ENCODE measurements around the gene ASTN2. TPM values are rescaled to one million over a fixed set of nuclear protein-coding genes. Genes with fewer than 3 reads are reported as not detected.

The ASTN2 gene
- total and polyA plus RNA-seq, 2 experiments from 2014 or later, result 7.0 to 24.6 TPM

DNA sequence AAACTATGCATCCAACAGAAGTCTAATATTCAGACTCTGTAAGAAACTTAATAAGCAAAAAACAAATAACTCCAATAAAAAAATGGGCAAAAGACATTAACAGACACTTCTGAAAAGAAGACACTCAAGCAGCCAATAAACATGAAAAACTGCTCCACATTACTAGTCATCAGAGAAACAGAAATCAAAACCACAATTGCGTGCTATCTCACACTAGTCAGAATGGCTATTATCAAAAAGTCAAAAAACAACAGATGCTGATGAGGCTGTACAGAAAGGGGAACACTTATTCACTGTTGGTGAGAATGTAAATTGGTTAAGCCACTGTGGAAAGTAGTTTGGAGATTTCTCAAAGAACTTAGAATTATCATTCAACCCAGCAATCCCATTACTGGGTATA lies 829.0 kb downstream of the ASTN2 start (continued):
- TF ChIP-seq JUNB (IDR thresholded peaks at IDR 0.05; ENCODE audit: unreplicated experiment), result no peak

DNA sequence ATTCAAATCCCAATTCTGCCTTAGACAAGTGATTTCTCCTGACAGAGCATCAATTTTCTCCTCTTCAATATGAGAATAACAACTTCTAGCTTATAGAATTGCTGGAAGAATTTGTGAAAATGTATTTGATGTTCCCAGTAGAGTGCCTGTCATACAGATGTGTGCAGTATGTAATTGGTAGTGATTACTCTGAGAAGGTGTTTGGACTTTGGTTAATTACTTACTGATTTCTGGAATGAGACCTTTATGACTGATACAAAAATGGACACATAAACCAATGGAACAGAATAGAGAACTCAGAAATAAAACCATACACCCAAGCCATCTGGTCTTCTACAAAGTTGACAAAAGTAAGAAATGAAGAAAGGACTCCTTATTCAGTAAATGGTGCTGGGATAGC lies 829.7 kb downstream of the ASTN2 start:
- H3K27me3 Mint-ChIP-seq (ENCODE audit: insufficient read depth, low read depth, poor library complexity), result no peaks in the 10 kb centered on the region
- peaks cover 16% of the 10 kb centered on the region; the same call in 2 of the 3 replicates for H3K36me3 Mint-ChIP-seq (ENCODE audit: low read depth)
- Histone ChIP-seq H3K9me2 (ENCODE audit: insufficient read depth) (no peaks in the 10 kb centered on the region; the same call in 1 of the 2 replicates), H3F3A (replicated peaks; ENCODE audit: low read depth) (no peaks in the 10 kb centered on the region), H2AFZ (no peak overlapping the region), H3K4me3 (no peak overlapping the region), H3K79me2 (replicated peaks; ENCODE audit: insufficient read depth) (no peaks in the 10 kb centered on the region), H3K36me3 (ENCODE audit: insufficient read depth) (no peaks in the 10 kb centered on the region), H3K4me1 (ENCODE audit: insufficient read depth) (no peaks in the 10 kb centered on the region), H3K27me3 (ENCODE audit: insufficient read depth) (no peaks in the 10 kb centered on the region), H3K27ac (ENCODE audit: low read depth) (no peak overlapping the region), H3K4me2 (no peak overlapping the region), H4K20me1 (replicated peaks; ENCODE audit: insufficient read depth) (no peaks in the 10 kb centered on the region)
- no peak overlapping the region for H3K27ac Mint-ChIP-seq
- peaks cover 6% of the 10 kb centered on the region; the same call in 2 of the 3 replicates for H3K4me1 Mint-ChIP-seq
- DNase-seq (ENCODE audit: low spot score) (no peak), ATAC-seq (no peak)
- no peak overlapping the region for H3K4me3 Mint-ChIP-seq
- TF ChIP-seq, protein P1, sequence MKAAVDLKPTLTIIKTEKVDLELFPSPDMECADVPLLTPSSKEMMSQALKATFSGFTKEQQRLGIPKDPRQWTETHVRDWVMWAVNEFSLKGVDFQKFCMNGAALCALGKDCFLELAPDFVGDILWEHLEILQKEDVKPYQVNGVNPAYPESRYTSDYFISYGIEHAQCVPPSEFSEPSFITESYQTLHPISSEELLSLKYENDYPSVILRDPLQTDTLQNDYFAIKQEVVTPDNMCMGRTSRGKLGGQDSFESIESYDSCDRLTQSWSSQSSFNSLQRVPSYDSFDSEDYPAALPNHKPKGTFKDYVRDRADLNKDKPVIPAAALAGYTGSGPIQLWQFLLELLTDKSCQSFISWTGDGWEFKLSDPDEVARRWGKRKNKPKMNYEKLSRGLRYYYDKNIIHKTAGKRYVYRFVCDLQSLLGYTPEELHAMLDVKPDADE (IDR thresholded peaks at IDR 0.05), result no peak
- H3K9me3 Mint-ChIP-seq, result peaks cover 19% of the 10 kb centered on the region; the same call in 2 of the 3 replicates

DNA sequence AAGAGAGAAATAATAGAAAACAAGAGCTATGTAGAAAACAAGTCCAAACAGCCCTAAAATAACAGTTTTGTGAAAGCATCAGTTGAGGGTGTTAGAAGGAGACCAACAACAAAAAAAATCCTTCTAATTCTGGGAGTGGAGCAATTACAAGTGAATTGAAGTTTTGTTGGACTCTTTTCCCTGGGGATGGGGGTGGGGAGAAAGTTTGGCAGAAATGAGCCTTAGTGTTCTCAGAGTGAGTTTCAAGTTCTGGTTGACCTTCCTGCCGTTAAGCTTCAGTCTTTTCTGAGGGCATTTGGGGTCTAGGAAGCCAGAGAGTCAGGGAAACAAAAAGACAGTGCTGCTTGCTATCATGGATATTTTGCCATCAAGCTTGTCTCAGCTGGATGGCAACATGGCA lies 834.0 kb downstream of the ASTN2 start:
- Histone ChIP-seq H2AFZ (no peak overlapping the region), H4K20me1 (replicated peaks; ENCODE audit: insufficient read depth) (no peaks in the 10 kb centered on the region; the same call in 1 of the 2 replicates), H3K9me2 (ENCODE audit: insufficient read depth) (no peaks in the 10 kb centered on the region), H3F3A (replicated peaks; ENCODE audit: low read depth) (no peaks in the 10 kb centered on the region), H3K79me2 (replicated peaks; ENCODE audit: insufficient read depth) (no peaks in the 10 kb centered on the region), H3K4me1 (ENCODE audit: insufficient read depth) (no peaks in the 10 kb centered on the region), H3K4me2 (no peak overlapping the region), H3K27ac (ENCODE audit: low read depth) (no peak overlapping the region), H3K27me3 (ENCODE audit: insufficient read depth) (no peaks in the 10 kb centered on the region), H3K4me3 (no peak overlapping the region), H3K36me3 (ENCODE audit: insufficient read depth) (no peaks in the 10 kb centered on the region)
- no peak overlapping the region for H3K4me3 Mint-ChIP-seq
- no peak for ATAC-seq
- no peak overlapping the region for H3K27ac Mint-ChIP-seq
- DNase-seq (ENCODE audit: low spot score), result no peak
- no peaks in the 10 kb centered on the region for H3K9me3 Mint-ChIP-seq
- TF ChIP-seq EZH2 (IDR thresholded peaks at IDR 0.05; ENCODE audit: low read depth, unreplicated experiment) (no peak), ZNF114 (CRISPR knock-in tag; IDR thresholded peaks at IDR 0.05) (no peak), CREB1 (CRISPR knock-in tag; IDR thresholded peaks at IDR 0.05; ENCODE audit: low read depth) (no peak), NANOG (IDR thresholded peaks at IDR 0.05; ENCODE audit: borderline replicate concordance) (no peak), EZH2phosphoT487 (IDR thresholded peaks at IDR 0.05; ENCODE audit: unreplicated experiment) (no peak)
- TF ChIP-seq, protein P1 (IDR thresholded peaks at IDR 0.05), result no peak
- TF ChIP-seq, protein P2, sequence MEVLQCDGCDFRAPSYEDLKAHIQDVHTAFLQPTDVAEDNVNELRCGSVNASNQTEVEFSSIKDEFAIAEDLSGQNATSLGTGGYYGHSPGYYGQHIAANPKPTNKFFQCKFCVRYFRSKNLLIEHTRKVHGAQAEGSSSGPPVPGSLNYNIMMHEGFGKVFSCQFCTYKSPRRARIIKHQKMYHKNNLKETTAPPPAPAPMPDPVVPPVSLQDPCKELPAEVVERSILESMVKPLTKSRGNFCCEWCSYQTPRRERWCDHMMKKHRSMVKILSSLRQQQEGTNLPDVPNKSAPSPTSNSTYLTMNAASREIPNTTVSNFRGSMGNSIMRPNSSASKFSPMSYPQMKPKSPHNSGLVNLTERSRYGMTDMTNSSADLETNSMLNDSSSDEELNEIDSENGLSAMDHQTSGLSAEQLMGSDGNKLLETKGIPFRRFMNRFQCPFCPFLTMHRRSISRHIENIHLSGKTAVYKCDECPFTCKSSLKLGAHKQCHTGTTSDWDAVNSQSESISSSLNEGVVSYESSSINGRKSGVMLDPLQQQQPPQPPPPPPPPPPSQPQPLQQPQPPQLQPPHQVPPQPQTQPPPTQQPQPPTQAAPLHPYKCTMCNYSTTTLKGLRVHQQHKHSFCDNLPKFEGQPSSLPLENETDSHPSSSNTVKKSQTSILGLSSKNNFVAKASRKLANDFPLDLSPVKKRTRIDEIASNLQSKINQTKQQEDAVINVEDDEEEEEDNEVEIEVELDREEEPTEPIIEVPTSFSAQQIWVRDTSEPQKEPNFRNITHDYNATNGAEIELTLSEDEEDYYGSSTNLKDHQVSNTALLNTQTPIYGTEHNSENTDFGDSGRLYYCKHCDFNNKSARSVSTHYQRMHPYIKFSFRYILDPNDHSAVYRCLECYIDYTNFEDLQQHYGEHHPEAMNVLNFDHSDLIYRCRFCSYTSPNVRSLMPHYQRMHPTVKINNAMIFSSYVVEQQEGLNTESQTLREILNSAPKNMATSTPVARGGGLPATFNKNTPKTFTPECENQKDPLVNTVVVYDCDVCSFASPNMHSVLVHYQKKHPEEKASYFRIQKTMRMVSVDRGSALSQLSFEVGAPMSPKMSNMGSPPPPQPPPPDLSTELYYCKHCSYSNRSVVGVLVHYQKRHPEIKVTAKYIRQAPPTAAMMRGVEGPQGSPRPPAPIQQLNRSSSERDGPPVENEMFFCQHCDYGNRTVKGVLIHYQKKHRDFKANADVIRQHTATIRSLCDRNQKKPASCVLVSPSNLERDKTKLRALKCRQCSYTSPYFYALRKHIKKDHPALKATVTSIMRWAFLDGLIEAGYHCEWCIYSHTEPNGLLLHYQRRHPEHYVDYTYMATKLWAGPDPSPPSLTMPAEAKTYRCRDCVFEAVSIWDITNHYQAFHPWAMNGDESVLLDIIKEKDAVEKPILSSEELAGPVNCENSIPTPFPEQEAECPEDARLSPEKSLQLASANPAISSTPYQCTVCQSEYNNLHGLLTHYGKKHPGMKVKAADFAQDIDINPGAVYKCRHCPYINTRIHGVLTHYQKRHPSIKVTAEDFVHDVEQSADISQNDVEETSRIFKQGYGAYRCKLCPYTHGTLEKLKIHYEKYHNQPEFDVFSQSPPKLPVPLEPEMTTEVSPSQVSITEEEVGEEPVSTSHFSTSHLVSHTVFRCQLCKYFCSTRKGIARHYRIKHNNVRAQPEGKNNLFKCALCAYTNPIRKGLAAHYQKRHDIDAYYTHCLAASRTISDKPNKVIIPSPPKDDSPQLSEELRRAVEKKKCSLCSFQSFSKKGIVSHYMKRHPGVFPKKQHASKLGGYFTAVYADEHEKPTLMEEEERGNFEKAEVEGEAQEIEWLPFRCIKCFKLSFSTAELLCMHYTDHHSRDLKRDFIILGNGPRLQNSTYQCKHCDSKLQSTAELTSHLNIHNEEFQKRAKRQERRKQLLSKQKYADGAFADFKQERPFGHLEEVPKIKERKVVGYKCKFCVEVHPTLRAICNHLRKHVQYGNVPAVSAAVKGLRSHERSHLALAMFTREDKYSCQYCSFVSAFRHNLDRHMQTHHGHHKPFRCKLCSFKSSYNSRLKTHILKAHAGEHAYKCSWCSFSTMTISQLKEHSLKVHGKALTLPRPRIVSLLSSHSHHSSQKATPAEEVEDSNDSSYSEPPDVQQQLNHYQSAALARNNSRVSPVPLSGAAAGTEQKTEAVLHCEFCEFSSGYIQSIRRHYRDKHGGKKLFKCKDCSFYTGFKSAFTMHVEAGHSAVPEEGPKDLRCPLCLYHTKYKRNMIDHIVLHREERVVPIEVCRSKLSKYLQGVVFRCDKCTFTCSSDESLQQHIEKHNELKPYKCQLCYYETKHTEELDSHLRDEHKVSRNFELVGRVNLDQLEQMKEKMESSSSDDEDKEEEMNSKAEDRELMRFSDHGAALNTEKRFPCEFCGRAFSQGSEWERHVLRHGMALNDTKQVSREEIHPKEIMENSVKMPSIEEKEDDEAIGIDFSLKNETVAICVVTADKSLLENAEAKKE (CRISPR knock-in tag; IDR thresholded peaks at IDR 0.05), result no peak
- H3K36me3 Mint-ChIP-seq (ENCODE audit: low read depth), result no peaks in the 10 kb centered on the region
- no peaks in the 10 kb centered on the region for H3K27me3 Mint-ChIP-seq (ENCODE audit: insufficient read depth, low read depth, poor library complexity)
- H3K4me1 Mint-ChIP-seq, result peaks cover 4% of the 10 kb centered on the region; the same call in 2 of the 3 replicates

Data from GM23338 (cell line).